Measurements from ENCODE around the gene GPN3.

Gene GPN3

DNA sequence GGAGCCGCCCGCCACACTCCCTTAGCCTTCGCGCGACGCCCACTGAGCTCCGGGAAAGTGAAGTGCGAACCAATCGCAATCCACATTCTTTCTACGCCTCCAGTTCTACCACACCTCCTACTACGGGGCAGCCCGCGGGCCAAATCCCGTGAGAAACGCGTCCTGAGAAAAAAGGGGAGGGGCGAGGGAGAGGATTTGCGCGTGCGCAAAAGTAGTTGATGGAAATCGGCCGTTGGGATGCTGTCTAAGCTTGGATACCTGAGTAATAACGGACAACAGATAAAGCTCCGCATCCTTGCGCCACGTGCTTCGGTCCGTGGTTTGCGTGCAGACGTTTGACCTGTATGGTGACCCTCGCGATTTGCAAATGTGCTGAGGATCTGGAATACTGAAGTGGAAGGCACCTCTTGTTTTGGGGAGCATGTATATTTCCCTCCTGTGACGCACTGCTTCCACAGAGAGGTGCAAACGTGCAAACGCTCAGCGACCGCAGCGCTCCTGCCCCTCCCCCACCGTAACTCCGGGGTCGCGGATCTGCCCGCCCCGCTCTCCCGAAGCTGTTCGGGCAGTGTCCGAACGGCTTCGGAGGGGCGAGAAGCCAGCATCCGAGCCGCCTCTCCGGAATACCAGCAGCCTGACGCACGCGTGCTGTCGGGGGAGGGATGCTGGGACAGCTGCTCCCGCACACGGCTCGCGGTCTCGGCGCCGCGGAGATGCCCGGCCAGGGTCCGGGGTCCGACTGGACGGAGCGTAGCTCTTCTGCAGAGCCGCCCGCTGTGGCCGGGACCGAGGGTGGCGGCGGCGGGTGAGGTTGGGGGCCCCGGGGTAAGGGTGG, at the start of gene GPN3, which contains the start of gene FAM216A:
Gene GPN3, minus strand, starts transcription at position 44 of the 835 bp plus-strand sequence. CDS start 54 bp downstream, outside the sequence.
Gene FAM216A, plus strand, starts transcription at position 632 of the 835 bp plus-strand sequence. Its CDS starts 31 bp downstream, at position 663.
- peaks cover 51% of the 10 kb centered on the region for H3K79me2 ChIP-seq (ENCODE audit: control insufficient read depth, insufficient read depth, low read length, unreplicated experiment)
- H3K4me3 ChIP-seq (ENCODE audit: low read depth, low read length): peak within 1 kb of the TSS; percentile 95
- H3K4me1 ChIP-seq (ENCODE audit: control insufficient read depth, insufficient read depth, low read length, unreplicated experiment): peaks cover 14% of the 10 kb centered on the region
- peak within 1 kb of the TSS; percentile 99 for H2AFZ ChIP-seq (ENCODE audit: low read length, unreplicated experiment)
- no peaks in the 10 kb centered on the region for H3K36me3 ChIP-seq (ENCODE audit: insufficient read depth, low read length)
- peak within 1 kb of the TSS; percentile 85 for H3K27ac ChIP-seq (ENCODE audit: low read depth, low read length)
- H3K27me3 ChIP-seq (ENCODE audit: insufficient read depth, low read length): no peaks in the 10 kb centered on the region

DNA sequence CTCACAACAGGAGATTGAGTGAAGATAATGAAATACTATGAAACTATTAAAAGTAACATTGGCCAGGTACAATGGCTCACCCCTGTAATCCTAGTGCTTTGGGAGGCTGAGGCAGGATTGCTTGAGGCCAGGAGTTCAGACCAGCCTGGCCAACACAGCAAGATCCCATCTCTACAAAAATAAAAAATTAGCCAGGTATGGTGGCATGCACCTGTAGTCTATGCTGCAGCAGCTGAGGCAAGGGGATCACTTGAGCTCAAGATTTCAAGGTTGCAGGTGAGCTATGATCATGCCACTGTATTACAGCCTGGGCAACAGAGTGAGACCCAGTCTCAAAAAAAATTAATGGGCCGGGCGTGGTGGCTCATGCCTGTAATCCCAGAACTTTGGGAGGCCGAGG, 48.9 kb upstream of the GPN3 start:
- Histone ChIP-seq H3K36me3 (ENCODE audit: insufficient read depth, low read length) (no peaks in the 10 kb centered on the region), H3K27me3 (ENCODE audit: insufficient read depth, low read length) (no peaks in the 10 kb centered on the region), H3K79me2 (ENCODE audit: control insufficient read depth, insufficient read depth, low read length, unreplicated experiment) (no peaks in the 10 kb centered on the region), H2AFZ (ENCODE audit: low read length, unreplicated experiment) (no peak overlapping the region), H3K4me1 (ENCODE audit: control insufficient read depth, insufficient read depth, low read length, unreplicated experiment) (no peaks in the 10 kb centered on the region), H3K4me3 (ENCODE audit: low read depth, low read length) (no peak overlapping the region), H3K27ac (ENCODE audit: low read depth, low read length) (no peak overlapping the region)

- Histone ChIP-seq H3K36me3 (ENCODE audit: insufficient read depth, low read length) (no peaks in the 10 kb centered on the region), H3K79me2 (ENCODE audit: control insufficient read depth, insufficient read depth, low read length, unreplicated experiment) (no peaks in the 10 kb centered on the region), H3K4me3 (ENCODE audit: low read depth, low read length) (no peak overlapping the region), H3K27ac (ENCODE audit: low read depth, low read length) (no peak overlapping the region), H3K27me3 (ENCODE audit: insufficient read depth, low read length) (no peaks in the 10 kb centered on the region), H2AFZ (ENCODE audit: low read length, unreplicated experiment) (no peak overlapping the region), H3K4me1 (ENCODE audit: control insufficient read depth, insufficient read depth, low read length, unreplicated experiment) (no peaks in the 10 kb centered on the region)
Observed at GRCh38 chr12:110514363-110514762, 46.3 kb upstream of the GPN3 start.

DNA sequence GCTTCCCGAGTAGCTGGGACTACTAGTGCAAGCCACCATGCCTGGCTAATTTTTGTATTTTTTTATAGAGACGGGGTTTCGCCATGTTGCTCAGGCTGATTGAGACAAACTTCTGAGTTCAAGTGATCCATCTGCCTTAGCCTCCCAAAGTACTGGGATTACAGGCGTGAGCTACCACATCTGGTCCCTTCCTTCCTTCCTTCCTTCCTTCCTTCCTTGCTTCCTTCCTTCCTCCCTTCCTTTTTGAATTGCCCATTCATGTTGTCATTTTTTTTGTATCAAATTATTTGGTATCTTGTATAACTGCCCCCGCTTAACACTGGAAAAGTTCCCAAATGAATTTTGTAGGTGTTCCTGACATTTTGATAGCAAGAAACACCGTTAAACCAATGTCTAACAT, 45.8 kb upstream of the GPN3 start:
- Histone ChIP-seq H3K4me1 (ENCODE audit: control insufficient read depth, insufficient read depth, low read length, unreplicated experiment) (no peaks in the 10 kb centered on the region), H3K36me3 (ENCODE audit: insufficient read depth, low read length) (no peaks in the 10 kb centered on the region), H3K4me3 (ENCODE audit: low read depth, low read length) (no peak overlapping the region), H3K79me2 (ENCODE audit: control insufficient read depth, insufficient read depth, low read length, unreplicated experiment) (no peaks in the 10 kb centered on the region), H3K27me3 (ENCODE audit: insufficient read depth, low read length) (no peaks in the 10 kb centered on the region), H2AFZ (ENCODE audit: low read length, unreplicated experiment) (no peak overlapping the region), H3K27ac (ENCODE audit: low read depth, low read length) (no peak overlapping the region)

- Histone ChIP-seq H3K27ac (ENCODE audit: low read depth, low read length) (no peak overlapping the region), H2AFZ (ENCODE audit: low read length, unreplicated experiment) (no peak overlapping the region), H3K4me3 (ENCODE audit: low read depth, low read length) (no peak overlapping the region), H3K36me3 (ENCODE audit: insufficient read depth, low read length) (no peaks in the 10 kb centered on the region), H3K4me1 (ENCODE audit: control insufficient read depth, insufficient read depth, low read length, unreplicated experiment) (no peaks in the 10 kb centered on the region), H3K27me3 (ENCODE audit: insufficient read depth, low read length) (no peaks in the 10 kb centered on the region), H3K79me2 (ENCODE audit: control insufficient read depth, insufficient read depth, low read length, unreplicated experiment) (no peaks in the 10 kb centered on the region)
Observed at GRCh38 chr12:110508071-110508586, 40.1 kb upstream of the GPN3 start.

GRCh38 chr12:110505332-110505731, 37.3 kb upstream of the GPN3 start:
- H3K79me2 ChIP-seq (ENCODE audit: control insufficient read depth, insufficient read depth, low read length, unreplicated experiment): peaks cover 15% of the 10 kb centered on the region
- H3K36me3 ChIP-seq (ENCODE audit: insufficient read depth, low read length): no peaks in the 10 kb centered on the region
- H2AFZ ChIP-seq (ENCODE audit: low read length, unreplicated experiment): no peak overlapping the region
- H3K27me3 ChIP-seq (ENCODE audit: insufficient read depth, low read length): no peaks in the 10 kb centered on the region
- peaks cover 9% of the 10 kb centered on the region for H3K4me1 ChIP-seq (ENCODE audit: control insufficient read depth, insufficient read depth, low read length, unreplicated experiment)
- no peak overlapping the region for H3K4me3 ChIP-seq (ENCODE audit: low read depth, low read length)
- no peak overlapping the region for H3K27ac ChIP-seq (ENCODE audit: low read depth, low read length)

DNA sequence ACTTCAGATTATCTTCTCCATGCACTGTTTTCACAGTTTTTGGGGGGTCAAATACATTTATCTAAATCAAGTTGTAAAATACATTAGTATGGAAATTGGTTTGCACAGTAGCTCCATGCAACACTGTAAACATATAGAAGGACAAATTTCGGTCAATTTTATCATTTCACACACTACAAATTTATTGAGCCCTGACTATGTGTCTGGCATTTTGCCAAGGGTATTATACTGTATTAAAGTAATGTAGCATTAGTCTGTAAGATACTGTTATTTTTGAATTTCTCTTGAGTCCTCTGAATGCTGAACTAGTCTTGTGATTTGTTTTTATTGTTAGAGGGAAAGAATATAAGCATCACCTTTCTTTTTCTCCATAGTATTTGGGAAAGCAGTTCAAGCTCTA, 35.4 kb upstream of the GPN3 start:
- Histone ChIP-seq H3K79me2 (ENCODE audit: control insufficient read depth, insufficient read depth, low read length, unreplicated experiment) (peaks cover 33% of the 10 kb centered on the region), H3K4me3 (ENCODE audit: low read depth, low read length) (no peak overlapping the region), H3K27ac (ENCODE audit: low read depth, low read length) (no peak overlapping the region), H3K36me3 (ENCODE audit: insufficient read depth, low read length) (no peaks in the 10 kb centered on the region; the same call in 1 of the 2 replicates), H2AFZ (ENCODE audit: low read length, unreplicated experiment) (no peak overlapping the region), H3K4me1 (ENCODE audit: control insufficient read depth, insufficient read depth, low read length, unreplicated experiment) (peaks cover 27% of the 10 kb centered on the region), H3K27me3 (ENCODE audit: insufficient read depth, low read length) (no peaks in the 10 kb centered on the region)

DNA sequence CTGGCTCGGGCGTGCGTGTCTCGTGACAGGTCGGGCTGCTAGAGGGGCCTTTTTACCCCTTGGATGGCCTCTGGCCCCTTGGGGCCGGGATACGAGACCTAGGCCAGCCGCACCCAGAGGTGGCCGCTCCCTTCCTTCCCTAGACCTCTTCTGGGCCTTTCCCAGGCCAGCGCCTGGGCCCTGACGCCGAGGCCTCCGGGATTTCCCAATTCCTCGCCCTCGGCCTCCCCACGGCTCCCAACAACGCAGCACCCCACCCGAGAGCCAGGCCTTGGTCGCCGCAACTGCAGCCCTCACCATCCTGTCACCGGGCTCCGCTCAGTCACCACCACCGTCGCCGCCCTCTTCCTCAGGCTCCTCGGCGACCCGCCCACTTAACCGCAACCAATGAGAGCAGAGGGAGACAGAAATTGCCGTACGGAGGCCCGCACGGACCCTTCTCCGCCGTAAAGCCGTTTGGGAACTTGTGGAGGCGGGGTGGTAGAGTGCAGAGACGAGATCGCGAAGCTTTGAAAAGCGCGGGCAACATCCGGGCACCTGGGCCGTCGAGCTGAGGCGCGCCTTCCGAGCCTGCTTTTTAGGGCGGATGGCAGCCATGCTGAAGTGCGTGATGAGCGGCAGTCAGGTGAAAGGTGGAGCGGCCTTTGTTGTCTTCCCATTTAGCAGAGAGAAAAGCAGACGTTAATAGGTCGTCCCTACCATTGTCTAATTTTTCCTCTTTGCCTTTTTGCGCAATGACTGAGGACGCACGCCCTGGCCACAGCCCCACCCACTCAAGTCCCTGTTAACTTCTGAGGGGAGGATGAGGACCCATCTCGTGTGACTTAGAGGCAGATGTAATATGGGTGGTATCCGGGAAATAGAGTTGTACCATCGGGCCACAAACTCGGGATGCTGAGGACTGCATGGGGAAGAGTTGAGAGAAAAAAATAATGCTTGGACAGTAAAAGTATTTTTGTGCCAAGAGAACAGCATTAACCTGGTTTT, 34.0 kb upstream of the GPN3 start, which contains the start of the genes RAD9B and VPS29:
Gene RAD9B, plus strand, starts transcription at position 580 of the 987 bp plus-strand sequence. Its CDS starts 7 bp downstream, at position 587.
Gene VPS29, minus strand, starts transcription at position 360 of the 987 bp plus-strand sequence. Its CDS starts 60 bp downstream, at position 300.
- Histone ChIP-seq H3K79me2 (ENCODE audit: control insufficient read depth, insufficient read depth, low read length, unreplicated experiment) (peaks cover 45% of the 10 kb centered on the region), H2AFZ (ENCODE audit: low read length, unreplicated experiment) (peak within 1 kb of the TSS; percentile 93), H3K4me1 (ENCODE audit: control insufficient read depth, insufficient read depth, low read length, unreplicated experiment) (peaks cover 29% of the 10 kb centered on the region), H3K27me3 (ENCODE audit: insufficient read depth, low read length) (no peaks in the 10 kb centered on the region), H3K4me3 (ENCODE audit: low read depth, low read length) (peak within 1 kb of the TSS; percentile 91), H3K36me3 (ENCODE audit: insufficient read depth, low read length) (no peaks in the 10 kb centered on the region; the same call in 1 of the 2 replicates), H3K27ac (ENCODE audit: low read depth, low read length) (peak within 1 kb of the TSS; percentile 83)

- peak overlapping the region; percentile 70 for H2AFZ ChIP-seq (ENCODE audit: low read length, unreplicated experiment)
Observed at GRCh38 chr12:110501399-110501751, 33.3 kb upstream of the GPN3 start.

More at GRCh38 chr12:110501399-110501751, 33.3 kb upstream of the GPN3 start:
- H3K79me2 ChIP-seq (ENCODE audit: control insufficient read depth, insufficient read depth, low read length, unreplicated experiment): peaks cover 50% of the 10 kb centered on the region
- peak overlapping the region; percentile 91 for H3K4me3 ChIP-seq (ENCODE audit: low read depth, low read length)
- H3K36me3 ChIP-seq (ENCODE audit: insufficient read depth, low read length): peaks cover 5% of the 10 kb centered on the region; the same call in 1 of the 2 replicates
- H3K27ac ChIP-seq (ENCODE audit: low read depth, low read length): peak overlapping the region; percentile 83
- peaks cover 29% of the 10 kb centered on the region for H3K4me1 ChIP-seq (ENCODE audit: control insufficient read depth, insufficient read depth, low read length, unreplicated experiment)
- no peaks in the 10 kb centered on the region for H3K27me3 ChIP-seq (ENCODE audit: insufficient read depth, low read length)

All from ACC112 (cell line).